GM10266 (cell line): ENCODE data around the gene SYNGR1.

Experiments used
- DNase-seq: peaks from one replicate; pipeline ENCODE4 v3.0.0; 2012; ENCODE audit errors: extremely low spot score
- TF ChIP-seq, protein P1 (sequence below): IDR thresholded peaks from 2 replicates; pipeline ENCODE4 v1.5.1; 2012; ENCODE audit warnings: mild to moderate bottlenecking, low read depth; ENCODE audit not compliant: control insufficient read depth, insufficient read depth; ENCODE audit errors: missing control alignments

SYNGR1 gene

DNA sequence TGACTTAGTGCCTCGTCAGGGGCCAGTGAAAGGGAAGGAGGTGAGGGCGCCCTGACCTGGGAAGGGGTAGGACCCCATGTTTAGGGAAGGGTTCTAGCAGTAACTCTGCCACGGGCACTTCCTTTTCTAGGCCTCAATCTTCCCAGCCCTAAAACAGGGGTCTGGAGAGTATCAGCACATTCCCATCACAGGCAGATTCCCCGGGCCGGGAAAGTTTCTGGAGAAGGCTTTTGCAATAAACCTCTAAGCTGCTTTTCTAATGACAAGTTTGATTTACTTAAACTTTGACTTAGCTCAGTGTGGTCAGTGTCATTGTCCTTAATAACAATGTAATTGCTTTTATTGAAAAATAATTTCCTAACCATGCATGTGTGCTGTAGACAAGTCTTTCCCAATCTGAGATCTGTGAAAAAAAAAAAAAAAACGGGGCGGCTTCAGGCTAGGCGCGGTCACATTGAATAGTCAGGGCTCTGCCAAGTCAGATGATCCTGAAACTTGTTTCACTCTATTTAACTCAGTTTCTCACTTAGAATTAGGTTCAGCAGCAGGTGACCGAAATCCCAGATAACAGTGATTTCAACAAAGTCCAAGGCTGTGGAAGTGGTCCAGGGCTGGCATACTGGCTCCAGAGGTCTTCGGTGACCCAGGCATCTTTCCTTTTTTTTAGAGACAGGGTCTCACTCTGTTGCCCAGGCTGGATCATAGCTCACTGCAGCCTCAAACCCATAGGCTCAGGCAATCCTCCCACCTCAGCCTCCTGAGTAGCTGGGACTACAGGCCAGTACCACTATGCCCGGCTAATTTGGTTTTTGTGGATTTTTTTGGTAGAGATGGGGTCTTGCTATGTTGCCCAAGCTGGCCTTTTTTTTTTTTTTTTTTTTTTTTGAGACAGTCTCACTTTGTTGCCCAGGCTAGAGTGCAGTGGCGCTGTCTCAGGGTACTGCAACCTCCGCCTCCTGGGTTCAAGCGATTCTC is 30.3 kb downstream of the SYNGR1 start:
- TF ChIP-seq, protein P1, sequence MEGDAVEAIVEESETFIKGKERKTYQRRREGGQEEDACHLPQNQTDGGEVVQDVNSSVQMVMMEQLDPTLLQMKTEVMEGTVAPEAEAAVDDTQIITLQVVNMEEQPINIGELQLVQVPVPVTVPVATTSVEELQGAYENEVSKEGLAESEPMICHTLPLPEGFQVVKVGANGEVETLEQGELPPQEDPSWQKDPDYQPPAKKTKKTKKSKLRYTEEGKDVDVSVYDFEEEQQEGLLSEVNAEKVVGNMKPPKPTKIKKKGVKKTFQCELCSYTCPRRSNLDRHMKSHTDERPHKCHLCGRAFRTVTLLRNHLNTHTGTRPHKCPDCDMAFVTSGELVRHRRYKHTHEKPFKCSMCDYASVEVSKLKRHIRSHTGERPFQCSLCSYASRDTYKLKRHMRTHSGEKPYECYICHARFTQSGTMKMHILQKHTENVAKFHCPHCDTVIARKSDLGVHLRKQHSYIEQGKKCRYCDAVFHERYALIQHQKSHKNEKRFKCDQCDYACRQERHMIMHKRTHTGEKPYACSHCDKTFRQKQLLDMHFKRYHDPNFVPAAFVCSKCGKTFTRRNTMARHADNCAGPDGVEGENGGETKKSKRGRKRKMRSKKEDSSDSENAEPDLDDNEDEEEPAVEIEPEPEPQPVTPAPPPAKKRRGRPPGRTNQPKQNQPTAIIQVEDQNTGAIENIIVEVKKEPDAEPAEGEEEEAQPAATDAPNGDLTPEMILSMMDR = no peak
- no peak for DNase-seq

DNA sequence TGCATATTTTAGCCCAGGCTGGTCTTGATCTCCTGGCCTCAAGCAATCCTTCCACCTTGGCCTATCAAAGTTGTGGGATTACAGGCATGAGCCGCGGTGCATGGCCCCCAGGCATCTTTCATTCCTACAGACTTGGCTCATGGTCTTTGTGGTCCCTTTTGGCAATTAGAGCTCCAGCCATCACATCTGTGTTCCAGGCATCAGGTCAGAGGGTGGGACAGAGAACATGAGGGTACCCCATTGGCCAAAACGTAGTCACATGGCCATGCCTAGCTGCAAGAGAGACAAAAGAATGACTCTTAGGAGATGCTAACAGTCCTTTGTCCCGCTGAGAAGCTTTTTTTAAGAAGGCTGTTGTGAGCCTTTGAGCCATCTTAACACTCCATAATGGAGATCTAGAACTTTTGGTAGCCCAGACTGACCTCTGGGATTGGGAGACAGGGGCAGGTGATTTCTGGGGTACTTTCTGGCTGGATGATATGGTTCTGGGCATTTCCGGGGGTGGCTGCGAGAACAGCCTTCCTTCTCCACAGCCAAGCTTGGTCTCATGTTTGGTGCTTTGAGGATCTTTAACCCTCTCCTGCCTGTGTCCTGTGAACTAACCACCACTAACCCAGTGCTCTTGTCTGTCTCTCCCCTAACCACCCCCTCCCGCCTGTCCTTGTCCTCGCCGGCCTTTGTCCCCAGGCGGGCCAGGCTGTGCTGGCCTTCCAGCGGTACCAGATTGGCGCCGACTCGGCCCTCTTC is 31.4 kb downstream of the SYNGR1 start:
- DNase-seq = no peak
- TF ChIP-seq, protein P1 = no peak

DNA sequence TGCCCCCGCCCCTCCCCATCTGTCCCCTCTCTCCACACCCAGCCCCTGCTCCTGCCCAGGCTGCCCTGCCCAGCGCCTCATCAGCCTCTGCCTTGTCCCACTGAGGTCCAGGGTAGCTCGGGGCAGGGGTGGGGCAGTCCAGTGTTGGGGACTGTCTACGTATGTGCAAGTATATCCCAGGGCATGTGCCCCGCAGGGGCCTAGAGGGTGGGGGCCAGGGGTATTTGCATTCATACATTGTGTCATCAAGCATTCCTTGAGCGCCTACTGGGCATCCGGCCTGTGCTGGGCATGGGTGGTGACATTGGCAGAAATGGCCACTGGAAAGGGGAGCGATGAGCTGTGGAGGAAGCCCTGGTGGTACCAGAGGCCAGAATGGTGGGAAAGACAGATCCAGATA is 32.1 kb downstream of the SYNGR1 start:
- DNase-seq = no peak
- TF ChIP-seq, protein P1 = no peak

DNA sequence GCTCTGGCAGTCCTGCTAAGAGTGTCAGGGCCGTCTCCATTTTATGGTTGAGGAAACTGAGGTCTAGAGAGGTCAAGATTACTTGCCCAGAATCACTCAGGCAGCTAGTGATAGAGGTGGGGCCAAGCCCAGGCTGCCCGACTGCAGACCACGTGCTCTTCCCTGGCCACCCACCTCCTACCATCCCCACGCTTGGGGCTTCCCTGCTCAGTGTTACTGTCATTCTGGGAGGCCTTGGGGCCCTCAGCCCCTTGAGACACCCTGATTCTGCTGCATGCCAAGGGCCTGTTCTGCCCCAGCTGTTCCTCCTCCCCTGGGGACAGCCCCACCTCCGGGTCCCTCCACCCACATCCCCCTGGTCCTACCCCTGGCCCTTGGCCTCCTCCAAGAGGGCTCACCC is 32.6 kb downstream of the SYNGR1 start:
- DNase-seq = peak; percentile 77
- TF ChIP-seq, protein P1 = no peak

DNA sequence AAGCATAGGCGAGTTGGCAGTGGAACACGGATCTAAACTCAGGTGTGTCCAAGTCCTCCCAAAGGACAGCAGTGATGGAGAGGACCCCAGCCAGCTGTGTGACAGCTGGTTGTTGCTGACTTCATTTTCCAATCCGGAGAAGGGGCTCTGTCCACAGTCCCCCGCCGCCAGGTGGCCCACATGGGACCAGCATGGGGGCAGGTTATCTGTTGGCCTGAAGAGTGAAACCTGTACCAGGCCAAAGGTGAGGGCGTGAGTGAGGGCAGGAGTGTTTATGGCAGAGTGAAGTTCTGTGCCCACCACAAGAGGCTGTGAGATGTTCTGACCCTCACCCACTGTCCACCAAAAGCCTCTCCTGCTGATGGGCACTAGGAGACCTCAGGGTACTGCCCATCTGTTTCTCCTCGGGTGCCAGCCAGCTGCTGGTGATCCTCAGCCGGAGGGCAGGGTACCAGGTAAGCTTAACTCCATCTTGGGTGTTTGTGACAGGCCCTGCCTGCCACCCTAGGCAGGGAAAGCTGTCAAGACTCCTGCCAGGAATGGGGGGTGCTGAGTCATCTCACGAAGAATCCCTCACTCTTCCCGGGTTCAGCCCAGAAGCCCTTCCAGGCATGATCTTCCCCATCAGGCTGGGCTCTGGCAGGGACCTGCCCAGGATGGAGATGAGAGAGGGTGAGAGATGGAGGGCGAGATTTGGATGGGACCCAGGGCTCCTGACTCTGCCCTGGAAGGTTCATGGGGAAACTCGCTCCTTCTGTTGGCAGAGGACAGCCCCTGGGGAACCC is 34.2 kb downstream of the SYNGR1 start:
- TF ChIP-seq, protein P1 = no peak
- DNase-seq = no peak

DNA sequence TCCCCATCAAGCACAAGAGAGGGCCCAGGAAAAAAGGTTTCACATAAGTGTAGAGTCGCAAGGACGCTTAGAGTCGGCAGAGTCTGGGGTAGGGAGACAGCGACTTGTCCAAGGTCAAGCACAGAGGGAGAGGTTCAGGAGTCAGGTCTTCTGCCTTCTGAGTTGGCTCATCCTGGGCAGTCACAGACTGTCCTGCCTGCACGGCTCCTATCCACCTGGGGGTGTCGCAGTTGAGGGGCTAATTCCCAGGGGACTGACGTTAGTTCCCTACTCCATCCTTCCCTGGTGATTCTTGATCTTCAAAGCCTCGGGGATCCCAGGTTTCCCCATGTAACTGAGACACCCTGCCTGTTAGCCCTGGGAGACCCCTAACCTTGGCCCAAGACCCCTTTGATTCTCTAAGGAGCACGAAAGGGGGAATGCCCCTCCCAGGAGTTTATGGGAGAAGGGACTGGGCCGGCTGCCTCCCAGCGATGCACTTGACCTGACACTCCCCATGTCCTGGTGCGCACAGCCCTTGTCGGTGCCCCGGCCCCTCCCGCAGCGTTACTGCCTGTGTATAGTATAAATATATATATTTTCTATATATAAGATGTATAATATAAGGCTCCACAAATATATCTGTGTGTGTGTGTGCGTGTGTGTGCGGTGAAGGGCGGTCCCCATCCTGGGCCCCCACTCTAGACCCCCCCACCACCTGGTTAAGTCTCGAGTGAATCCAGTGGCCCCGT is 35.1 kb downstream of the SYNGR1 start:
- DNase-seq = peak; percentile 60
- TF ChIP-seq, protein P1 = peak; percentile 32
